GM12878 (cell line): ENCODE measurements around the gene TYW1B.

Source experiments
- EZH2 ChIP-seq: IDR thresholded peaks from 2 replicates; pipeline ENCODE4 v1.6.1; 2012; ENCODE audit warnings: low read depth, mild to moderate bottlenecking, control low read depth, inconsistent platforms, low read length, borderline replicate concordance; ENCODE audit not compliant: control insufficient read depth
- TF ChIP-seq, protein P1 (sequence below): fragments of 150-350 bp; IDR thresholded peaks from 2 replicates; pipeline ENCODE4 v1.6.1; 2014; ENCODE audit warnings: mild to moderate bottlenecking, low read depth, low read length

DNA sequence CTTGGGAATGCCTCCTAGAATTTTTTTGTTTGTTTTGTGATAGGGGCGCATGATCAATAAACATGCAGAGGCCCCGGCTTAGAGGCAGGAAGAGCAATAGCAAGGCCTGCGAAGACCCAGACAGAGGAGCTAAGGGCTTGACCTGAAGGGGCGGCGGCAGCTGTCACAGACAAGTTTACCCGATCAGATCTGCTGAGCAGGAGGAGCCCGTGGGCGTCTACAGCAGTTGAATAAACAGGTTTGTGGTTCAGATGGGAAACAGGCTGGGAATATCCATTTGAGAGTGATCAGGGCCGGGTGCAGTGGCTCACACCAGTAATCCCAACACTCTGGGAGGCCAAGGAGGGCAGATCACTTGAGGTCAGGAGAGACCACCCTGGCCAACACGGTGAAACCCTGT, 289.9 kb downstream of the TYW1B start:
- TF ChIP-seq, protein P1, sequence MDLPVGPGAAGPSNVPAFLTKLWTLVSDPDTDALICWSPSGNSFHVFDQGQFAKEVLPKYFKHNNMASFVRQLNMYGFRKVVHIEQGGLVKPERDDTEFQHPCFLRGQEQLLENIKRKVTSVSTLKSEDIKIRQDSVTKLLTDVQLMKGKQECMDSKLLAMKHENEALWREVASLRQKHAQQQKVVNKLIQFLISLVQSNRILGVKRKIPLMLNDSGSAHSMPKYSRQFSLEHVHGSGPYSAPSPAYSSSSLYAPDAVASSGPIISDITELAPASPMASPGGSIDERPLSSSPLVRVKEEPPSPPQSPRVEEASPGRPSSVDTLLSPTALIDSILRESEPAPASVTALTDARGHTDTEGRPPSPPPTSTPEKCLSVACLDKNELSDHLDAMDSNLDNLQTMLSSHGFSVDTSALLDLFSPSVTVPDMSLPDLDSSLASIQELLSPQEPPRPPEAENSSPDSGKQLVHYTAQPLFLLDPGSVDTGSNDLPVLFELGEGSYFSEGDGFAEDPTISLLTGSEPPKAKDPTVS = no peak
- no peak for TF ChIP-seq EZH2
